Skeletal muscle tissue (tissue), 4 donors: ENCODE results near the gene WDR11. TPM values are rescaled to one million over a fixed set of nuclear protein-coding genes. Genes with fewer than 3 reads are reported as not detected.

Experiments used
- H3K27ac ChIP-seq: one replicate; pipeline ENCODE4 v1.7.0; 2013; ENCODE audit warnings: mild to moderate bottlenecking, low read depth, low read length, inconsistent platforms
- H3K27me3 ChIP-seq, 3 donors: one replicate each; pipeline ENCODE4 v1.7.0; 2013; ENCODE audit warnings: low read length in 3 of 3; ENCODE audit not compliant: control insufficient read depth in 3 of 3, insufficient read depth in 3 of 3
- H3K36me3 ChIP-seq, 3 donors: one replicate each; pipeline ENCODE4 v1.7.0; 2013; ENCODE audit warnings: low read length in 3 of 3; ENCODE audit not compliant: control insufficient read depth in 3 of 3, insufficient read depth in 3 of 3
- H3K4me1 ChIP-seq, 3 donors: one replicate each; pipeline ENCODE4 v1.7.0; 2013; ENCODE audit warnings: low read length in 3 of 3, mild to moderate bottlenecking in 3 of 3; ENCODE audit not compliant: control insufficient read depth in 3 of 3, insufficient read depth in 3 of 3
- H3K4me3 ChIP-seq, 3 donors: one replicate each; pipeline ENCODE4 v1.7.0; 2013; ENCODE audit warnings: low read length in 3 of 3
- H3K9ac ChIP-seq, 3 donors: one replicate each; pipeline ENCODE4 v1.7.0; 2013; ENCODE audit warnings: low read length in 3 of 3, mild to moderate bottlenecking in 3 of 3, moderate library complexity in 2 of 3, low read depth in 1 of 3
- H3K9me3 ChIP-seq, 3 donors: one replicate each; pipeline ENCODE4 v1.7.0; 2013; ENCODE audit warnings: low read length in 3 of 3; ENCODE audit not compliant: control insufficient read depth in 3 of 3
- total RNA-seq: library from RNA; depleted of rRNA; stranded (reverse); fragments of >200 nt; gene quantifications from one replicate; pipeline ENCODE4 v1.2.3, GENCODE V29; 2014
- donor health status: Osteomylitis.

WDR11 gene
- total RNA-seq, 1 donor from 2014 or later, result 37.6 TPM

GRCh38 chr10:120824881-120825309 is 26.3 kb upstream of the WDR11 start:
- Histone ChIP-seq H3K4me3 (no peak overlapping the region), H3K9ac (no peak overlapping the region), H3K4me1 (no peaks in the 10 kb centered on the region), H3K27me3 (no peaks in the 10 kb centered on the region), H3K9me3 (no peaks in the 10 kb centered on the region), H3K36me3 (no peaks in the 10 kb centered on the region), H3K27ac (no peak overlapping the region)

GRCh38 chr10:120825878-120826769 is 25.0 kb upstream of the WDR11 start:
- H3K27ac ChIP-seq, result no peak overlapping the region
- H3K27me3 ChIP-seq, result peaks cover 0 to 2% (median 0%) of the 10 kb centered on the region in 3 donors
- H3K9ac ChIP-seq, result no peak overlapping the region
- H3K4me3 ChIP-seq, result no peak overlapping the region
- no peaks in the 10 kb centered on the region for H3K9me3 ChIP-seq
- H3K4me1 ChIP-seq, result no peaks in the 10 kb centered on the region
- no peaks in the 10 kb centered on the region for H3K36me3 ChIP-seq

- no peaks in the 10 kb centered on the region for H3K9me3 ChIP-seq
- no peak overlapping the region for H3K4me3 ChIP-seq
- peaks cover 0 to 2% (median 0%) of the 10 kb centered on the region in 3 donors for H3K27me3 ChIP-seq
- no peaks in the 10 kb centered on the region for H3K36me3 ChIP-seq
- H3K27ac ChIP-seq, result no peak overlapping the region
- no peaks in the 10 kb centered on the region for H3K4me1 ChIP-seq
- H3K9ac ChIP-seq, result no peak overlapping the region
These were observed 23.8 kb upstream of the WDR11 start for GRCh38 chr10:120827251-120827875.

- H3K9ac ChIP-seq, result no peak overlapping the region
- no peaks in the 10 kb centered on the region for H3K36me3 ChIP-seq
- peaks cover 0 to 2% (median 0%) of the 10 kb centered on the region in 3 donors for H3K27me3 ChIP-seq
- H3K4me1 ChIP-seq, result no peaks in the 10 kb centered on the region
- H3K4me3 ChIP-seq, result no peak overlapping the region
- H3K27ac ChIP-seq, result no peak overlapping the region
- no peaks in the 10 kb centered on the region for H3K9me3 ChIP-seq
These were observed 22.3 kb upstream of the WDR11 start for GRCh38 chr10:120828763-120829319.

GRCh38 chr10:120832106-120832505 is 19.1 kb upstream of the WDR11 start:
- Histone ChIP-seq H3K36me3 (no peaks in the 10 kb centered on the region), H3K27ac (no peak overlapping the region), H3K9ac (no peak overlapping the region), H3K4me1 (no peaks in the 10 kb centered on the region), H3K4me3 (no peak overlapping the region), H3K9me3 (no peaks in the 10 kb centered on the region), H3K27me3 (peaks cover 0 to 2% (median 0%) of the 10 kb centered on the region in 3 donors)

GRCh38 chr10:120833222-120833928 is 17.8 kb upstream of the WDR11 start:
- no peaks in the 10 kb centered on the region for H3K36me3 ChIP-seq
- H3K9me3 ChIP-seq, result no peaks in the 10 kb centered on the region
- H3K4me3 ChIP-seq, result no peak overlapping the region
- H3K27ac ChIP-seq, result no peak overlapping the region
- no peak overlapping the region for H3K9ac ChIP-seq
- peaks cover 0 to 2% (median 0%) of the 10 kb centered on the region in 3 donors for H3K27me3 ChIP-seq
- H3K4me1 ChIP-seq, result no peaks in the 10 kb centered on the region

GRCh38 chr10:120835603-120836002 is 15.6 kb upstream of the WDR11 start:
- no peaks in the 10 kb centered on the region for H3K9me3 ChIP-seq
- no peak overlapping the region for H3K4me3 ChIP-seq
- H3K27ac ChIP-seq, result no peak overlapping the region

GRCh38 chr10:120838941-120839340 is 12.2 kb upstream of the WDR11 start:
- no peaks in the 10 kb centered on the region for H3K9me3 ChIP-seq
- H3K27ac ChIP-seq, result no peak overlapping the region
- no peaks in the 10 kb centered on the region for H3K27me3 ChIP-seq

More at GRCh38 chr10:120835603-120836002, 15.6 kb upstream of the WDR11 start:
- Histone ChIP-seq H3K9ac (no peak overlapping the region), H3K27me3 (peaks cover 0 to 1% (median 0%) of the 10 kb centered on the region in 3 donors), H3K4me1 (no peaks in the 10 kb centered on the region), H3K36me3 (no peaks in the 10 kb centered on the region)

GRCh38 chr10:120841522-120842189 is 9.5 kb upstream of the WDR11 start:
- Histone ChIP-seq H3K4me1 (no peaks in the 10 kb centered on the region), H3K36me3 (no peaks in the 10 kb centered on the region), H3K9me3 (no peaks in the 10 kb centered on the region), H3K27ac (no peak overlapping the region), H3K27me3 (no peaks in the 10 kb centered on the region), H3K4me3 (no peak overlapping the region), H3K9ac (no peak overlapping the region)

More at GRCh38 chr10:120838941-120839340, 12.2 kb upstream of the WDR11 start:
- Histone ChIP-seq H3K9ac (no peak overlapping the region), H3K4me1 (no peaks in the 10 kb centered on the region), H3K36me3 (no peaks in the 10 kb centered on the region), H3K4me3 (no peak overlapping the region)
